Tongue (tissue), 2 donors: ENCODE results near the gene ANO6. TPM values are rescaled to one million over a fixed set of nuclear protein-coding genes. Genes with fewer than 3 reads are reported as not detected.
"Not testable (repeated sequence)": the region's sequence is repeated elsewhere in the genome, so short reads cannot be mapped to it uniquely, and the experiment has no call there.

Experiments
- DNase-seq: peaks from one replicate; pipeline ENCODE4 v3.0.0-alpha.2; 2015
- total RNA-seq: library from RNA; depleted of rRNA; stranded (reverse); fragments of >200 nt; gene quantifications from one replicate; pipeline ENCODE4 v1.2.3, GENCODE V29; 2014

ANO6 gene, protein sequence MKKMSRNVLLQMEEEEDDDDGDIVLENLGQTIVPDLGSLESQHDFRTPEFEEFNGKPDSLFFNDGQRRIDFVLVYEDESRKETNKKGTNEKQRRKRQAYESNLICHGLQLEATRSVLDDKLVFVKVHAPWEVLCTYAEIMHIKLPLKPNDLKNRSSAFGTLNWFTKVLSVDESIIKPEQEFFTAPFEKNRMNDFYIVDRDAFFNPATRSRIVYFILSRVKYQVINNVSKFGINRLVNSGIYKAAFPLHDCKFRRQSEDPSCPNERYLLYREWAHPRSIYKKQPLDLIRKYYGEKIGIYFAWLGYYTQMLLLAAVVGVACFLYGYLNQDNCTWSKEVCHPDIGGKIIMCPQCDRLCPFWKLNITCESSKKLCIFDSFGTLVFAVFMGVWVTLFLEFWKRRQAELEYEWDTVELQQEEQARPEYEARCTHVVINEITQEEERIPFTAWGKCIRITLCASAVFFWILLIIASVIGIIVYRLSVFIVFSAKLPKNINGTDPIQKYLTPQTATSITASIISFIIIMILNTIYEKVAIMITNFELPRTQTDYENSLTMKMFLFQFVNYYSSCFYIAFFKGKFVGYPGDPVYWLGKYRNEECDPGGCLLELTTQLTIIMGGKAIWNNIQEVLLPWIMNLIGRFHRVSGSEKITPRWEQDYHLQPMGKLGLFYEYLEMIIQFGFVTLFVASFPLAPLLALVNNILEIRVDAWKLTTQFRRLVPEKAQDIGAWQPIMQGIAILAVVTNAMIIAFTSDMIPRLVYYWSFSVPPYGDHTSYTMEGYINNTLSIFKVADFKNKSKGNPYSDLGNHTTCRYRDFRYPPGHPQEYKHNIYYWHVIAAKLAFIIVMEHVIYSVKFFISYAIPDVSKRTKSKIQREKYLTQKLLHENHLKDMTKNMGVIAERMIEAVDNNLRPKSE
- total RNA-seq, result 79.1 TPM

DNA sequence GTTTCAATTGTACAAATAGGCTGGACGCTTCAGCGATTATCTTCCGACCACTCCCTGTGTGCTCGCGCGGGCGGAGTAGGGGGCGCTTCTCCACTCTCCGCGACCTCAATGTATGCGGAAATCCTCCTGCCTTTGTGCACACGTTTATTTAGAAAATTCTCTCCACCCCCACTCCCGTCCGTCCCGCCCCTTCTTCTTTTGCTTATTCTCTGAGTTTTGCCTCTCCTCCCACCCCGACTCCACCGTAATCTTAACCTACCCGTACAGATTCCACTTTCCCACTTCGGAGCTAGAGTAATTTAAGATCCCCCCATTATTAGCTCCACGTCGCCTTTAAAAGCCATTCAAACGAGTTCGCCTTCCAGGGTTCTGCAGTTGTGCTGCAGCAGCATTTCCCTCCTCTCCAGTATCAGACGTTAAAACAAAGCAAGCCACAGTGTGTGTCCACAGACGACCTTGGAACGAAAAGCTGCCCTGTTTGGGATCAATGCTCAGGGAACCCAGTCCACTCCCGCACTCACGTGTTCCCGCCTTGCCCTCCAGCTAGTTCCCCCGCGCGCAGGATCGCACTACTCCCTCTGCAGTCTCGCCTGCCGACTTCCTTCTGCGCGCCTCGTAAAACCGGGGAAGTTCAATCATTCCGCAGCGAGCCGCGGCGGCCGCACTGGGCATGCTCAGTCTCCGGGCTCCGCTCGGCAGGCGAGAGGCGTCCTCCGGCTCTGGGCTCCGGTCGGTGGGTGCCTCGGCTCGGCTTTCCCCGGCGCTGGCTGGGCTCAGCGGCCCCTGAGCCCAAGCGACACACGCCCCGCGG, at the start of gene ANO6:
ANO6 (plus strand) TSS at position 677 of the 811 bp plus-strand sequence. CDS start 227 bp downstream, outside the sequence.
- peak; percentile 94 for DNase-seq

DNA sequence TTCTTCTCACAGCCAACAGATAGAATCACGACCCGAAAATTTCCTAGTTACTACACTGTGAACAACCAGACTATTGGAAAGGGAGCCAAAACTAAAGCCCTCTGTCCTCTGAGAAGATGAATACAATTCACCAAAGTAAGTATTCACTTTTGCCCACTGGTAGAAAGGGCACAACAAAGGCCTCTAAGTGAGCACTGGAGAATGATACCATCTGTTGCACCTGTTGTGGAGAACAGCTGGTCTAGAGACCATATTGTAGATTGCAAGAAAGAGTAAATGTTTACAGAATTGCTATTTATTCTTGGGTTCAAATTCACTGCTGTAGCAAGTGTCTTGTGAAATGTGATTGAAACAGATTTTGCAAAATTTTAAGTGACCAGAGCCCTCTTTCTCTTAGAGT, 46.9 kb upstream of the ANO6 start:
- DNase-seq, result peak; percentile 76

DNA sequence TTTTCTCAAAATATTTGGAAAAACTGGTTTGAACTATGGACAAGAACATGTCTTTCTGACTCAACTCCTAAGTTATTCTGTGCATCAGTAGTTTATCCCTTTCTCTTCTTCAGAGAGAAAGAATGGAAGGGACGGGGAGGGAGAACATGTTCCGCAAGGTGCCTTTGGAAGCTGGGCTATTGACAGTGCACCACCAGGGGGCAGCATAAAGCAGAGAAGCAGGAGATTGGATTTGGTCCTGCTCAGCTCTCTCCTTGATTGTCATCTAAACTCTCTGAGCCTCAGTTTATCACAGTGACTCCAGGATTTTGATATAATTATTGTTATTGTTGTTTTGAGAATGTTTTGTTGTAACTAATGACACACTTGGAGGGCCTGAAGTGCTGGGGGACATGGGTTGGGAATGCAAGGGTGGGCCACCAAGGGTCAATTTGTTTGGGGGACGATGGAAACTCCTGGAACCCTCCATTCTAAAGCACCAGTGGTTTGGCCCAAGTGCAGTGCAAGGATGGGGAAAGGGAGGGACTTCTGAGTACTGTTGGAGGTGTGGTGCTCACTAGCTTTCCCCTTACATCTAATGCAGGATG, 45.3 kb upstream of the ANO6 start:
- DNase-seq, result peak; percentile 72

DNA sequence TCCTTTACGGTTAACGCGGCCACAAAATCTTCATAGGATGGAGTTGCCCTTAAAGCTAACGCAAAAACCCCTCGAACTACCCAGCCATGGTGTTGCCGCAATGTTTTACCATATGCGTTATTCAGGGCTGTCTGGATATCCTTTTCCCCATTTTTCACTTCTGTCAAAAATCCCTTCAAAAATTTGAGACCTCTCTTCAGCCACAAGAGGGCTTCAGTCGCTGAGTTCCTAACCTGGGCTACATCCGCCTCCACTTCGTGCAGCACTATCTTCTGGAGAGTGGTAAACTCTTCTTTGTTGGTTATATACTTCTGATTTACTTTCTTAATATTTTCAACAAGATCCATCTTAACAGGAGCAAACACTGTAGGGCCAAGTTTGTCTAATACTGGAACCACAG, 42.6 kb upstream of the ANO6 start:
- DNase-seq, result not testable (repeated sequence)

DNA sequence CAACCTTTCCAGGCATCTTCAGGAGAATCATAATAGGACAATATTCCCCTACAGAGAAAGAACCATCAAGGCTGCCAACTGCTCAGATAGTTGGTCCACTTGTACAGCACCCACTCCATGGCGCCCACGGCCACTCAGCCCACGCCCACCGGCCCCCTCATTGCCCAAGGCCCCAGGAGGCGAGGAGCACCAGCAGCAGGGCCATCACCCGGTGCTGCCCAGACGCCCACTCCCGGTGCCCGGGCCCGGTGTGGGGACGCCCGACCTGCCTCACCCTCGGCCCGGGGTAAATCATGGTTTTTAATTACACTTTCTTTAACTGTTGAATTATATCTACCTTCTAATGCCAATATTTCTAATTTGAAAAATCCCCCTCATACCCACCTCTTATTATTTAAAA, 41.3 kb upstream of the ANO6 start:
- DNase-seq, result no peak

DNA sequence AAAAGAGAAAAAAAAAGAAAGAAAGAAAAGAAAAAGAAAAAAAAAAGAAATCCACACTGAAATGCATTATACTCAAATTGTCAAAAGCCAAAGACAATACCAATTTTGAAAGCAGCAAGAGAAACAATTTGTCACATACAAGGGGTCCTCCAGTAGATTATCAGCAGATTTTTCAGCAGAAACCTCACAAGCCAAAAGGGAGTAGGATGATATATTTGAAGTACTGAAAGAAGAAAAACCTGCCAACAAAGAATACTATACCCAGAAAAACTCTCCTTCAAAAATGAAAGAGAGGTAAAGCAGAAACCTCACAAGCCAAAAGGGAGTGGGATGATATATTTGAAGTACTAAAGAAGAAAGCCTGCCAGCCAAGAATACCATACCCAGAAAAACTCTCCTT, 37.1 kb upstream of the ANO6 start:
- DNase-seq, result no peak

DNA sequence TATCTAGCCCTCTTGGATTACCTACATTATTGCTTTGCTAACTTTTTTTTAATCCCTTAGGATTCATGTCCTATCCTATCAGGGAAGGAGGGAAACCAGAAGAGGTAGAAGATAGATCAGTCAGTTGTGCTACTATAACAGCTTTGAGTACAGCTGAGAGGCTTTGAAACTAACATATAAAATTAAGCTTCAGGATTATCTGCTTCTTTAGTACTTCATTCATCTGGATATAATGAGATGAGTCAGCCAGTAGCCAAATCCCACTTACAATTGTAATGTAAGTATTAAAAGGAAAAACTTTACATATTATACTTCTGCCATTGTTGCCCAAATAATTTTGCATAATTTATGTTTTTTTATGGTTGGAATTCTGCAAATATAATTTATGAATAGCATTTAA, 33.4 kb upstream of the ANO6 start:
- DNase-seq, result no peak

DNA sequence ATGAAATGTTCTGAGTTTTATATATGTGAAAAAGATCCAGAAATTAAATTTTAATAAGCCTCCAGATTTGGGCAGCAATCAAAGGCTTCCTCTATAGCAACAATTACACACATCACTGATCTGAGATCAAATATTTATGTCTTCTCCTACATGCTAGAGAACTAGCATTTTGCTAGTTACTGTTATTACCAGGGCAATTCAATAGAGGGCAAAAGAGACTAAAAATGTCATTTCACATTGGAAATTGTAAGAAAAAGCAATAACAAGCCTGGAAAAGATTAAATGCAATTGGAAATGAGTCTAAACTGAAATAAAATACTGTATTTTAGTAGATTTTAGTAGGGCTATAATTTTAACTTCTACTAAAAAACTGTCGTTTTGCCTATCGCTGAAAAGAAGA, 32.6 kb upstream of the ANO6 start:
- peak; percentile 24 for DNase-seq

DNA sequence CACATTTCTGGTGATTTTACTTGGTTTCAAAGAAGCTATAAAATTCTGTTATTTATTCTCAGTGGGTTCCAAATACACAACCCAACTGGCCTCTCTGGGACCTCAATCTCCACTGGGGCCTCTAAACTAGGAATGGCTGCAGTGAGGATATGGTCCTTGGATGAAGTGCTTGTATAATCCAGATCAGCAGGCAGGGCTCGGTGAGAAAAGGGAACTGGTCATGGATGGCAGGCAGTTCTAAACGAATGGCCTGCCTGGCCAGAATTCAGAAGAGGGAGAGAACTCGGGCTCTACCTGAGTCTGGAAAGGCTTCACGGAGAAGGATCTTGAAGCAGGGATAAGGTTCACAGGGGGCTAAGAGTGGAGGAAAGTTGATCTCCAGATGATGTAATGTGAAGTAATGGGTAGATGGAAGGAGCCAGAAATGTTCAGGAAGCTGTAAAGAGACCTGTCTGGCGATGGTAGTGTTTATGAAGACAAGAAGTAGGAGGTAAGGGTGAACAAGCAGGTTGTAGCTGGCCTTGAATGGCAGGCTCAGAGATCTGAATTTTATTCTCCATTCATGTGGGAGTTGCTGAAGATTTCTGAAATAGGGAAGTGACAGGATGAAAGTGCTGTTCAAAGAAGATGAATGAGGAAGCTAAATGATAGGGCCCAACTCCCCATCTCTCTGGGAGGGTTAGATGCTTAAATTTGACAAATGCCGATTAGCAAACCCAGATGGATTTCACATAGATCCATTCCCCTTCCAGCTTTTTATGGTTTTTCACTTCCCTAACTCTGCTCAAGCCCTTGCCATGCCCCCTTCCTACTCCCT, 31.5 kb upstream of the ANO6 start:
- DNase-seq, result no peak

DNA sequence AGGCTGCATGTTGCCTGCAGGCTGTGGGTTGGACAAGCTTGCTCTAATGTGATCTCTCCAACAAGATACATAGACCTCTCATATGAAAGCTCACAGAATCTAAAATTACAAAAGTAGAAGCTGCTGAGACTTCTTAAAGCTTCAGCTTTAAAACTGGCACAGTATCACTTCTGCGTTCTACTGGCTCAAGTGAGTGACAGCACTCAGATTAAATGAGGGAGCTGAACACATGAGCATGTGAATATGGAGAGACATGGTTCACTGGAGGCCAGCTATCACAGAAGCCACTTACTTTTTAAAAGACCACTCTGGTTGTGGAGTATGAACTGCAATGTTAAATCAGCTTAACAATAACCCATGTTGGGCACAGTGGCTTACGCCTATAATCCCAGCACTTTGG, 29.1 kb upstream of the ANO6 start:
- DNase-seq, result no peak

DNA sequence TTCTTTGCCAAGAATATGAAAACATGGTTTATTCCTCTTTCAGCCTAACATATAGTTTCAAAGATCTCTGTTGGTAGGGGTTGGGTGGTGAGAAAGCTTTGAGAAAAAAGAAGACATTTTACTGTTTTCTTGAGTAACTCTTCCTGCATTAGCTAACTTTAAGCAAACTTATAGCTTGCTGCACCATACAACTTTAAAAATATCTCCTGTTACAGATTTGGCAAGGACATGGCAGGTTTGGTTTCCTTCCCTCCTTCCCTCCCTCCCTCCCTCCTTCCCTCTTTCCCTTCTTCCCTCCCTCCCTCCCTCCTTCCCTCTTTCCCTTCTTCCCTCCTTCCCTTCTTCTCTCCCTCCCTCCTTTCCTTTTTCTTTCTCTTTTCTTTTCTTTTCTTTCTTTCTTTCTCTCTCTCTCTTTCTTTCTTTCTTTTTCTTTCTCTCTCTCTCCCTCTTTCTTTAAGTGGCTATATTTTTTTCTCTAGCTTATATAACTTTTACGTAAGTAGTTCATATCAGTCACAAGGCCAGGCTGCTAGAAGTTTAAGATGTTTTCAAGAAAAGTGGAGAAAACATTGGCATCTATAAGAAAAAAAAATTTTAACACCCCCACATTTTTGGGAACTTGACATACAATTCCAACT, 26.0 kb upstream of the ANO6 start:
- DNase-seq, result no peak

DNA sequence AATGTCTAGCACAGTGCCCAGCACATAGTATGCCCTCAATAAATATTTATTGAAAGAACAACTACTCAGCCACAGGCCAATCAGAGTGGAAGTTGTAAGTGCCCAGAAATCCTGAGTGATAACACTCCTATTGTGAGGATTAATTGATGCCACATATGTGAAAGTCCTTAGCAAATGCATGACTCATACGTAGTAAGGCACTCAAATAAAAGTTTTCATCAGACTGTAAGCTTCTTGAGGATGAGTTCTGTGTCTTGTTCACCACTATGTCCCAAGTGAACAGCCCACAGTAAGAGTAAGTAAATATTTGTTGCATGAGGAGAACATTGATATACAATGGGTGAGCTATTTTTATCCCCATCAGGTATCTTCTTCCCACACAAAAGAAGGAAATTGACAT, 24.7 kb upstream of the ANO6 start:
- no peak for DNase-seq

DNA sequence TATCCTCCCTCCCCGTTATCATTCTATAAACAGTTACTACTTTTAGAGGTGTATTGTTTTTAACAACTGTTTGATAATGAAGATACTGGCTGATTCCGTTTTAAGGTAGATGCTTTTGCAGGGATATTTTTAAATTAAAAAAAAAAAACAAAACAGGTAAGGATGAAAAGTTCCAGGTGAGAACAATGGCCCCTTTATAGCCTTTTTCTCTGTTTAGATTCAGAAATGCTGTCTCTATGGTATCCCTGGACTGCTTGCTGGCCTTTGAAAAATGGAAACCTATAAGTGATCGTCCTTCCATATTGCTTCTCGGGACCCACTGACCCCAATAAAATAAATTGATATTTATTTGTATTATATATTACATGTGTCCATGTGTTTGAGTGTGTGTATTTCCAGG, 23.2 kb upstream of the ANO6 start:
- no peak for DNase-seq

DNA sequence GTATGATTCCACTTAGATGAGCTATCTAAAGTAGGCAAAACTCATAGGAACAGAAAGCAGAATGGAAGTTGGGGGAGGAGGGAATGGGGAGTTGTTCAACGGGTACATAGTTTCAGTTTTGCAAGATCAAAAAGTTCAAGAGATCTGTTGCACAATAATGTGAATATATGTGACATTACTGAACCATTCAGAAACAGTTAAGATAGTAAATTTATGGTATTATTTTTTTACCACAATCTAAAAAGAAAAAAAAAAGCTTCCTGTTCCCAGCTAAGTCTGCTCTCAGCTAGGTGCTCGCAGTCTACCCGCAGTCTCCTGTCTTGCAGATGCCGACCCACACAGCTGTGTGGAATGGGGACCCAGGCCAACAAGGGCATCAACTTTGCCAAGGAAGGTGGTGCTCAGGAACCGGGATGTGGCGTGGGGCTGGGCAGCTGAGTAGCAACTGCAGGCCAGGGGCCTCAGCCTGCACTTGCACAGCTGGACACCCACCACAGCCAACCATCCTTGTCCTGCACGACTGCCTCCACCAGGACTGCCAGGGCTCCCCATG, 15.3 kb upstream of the ANO6 start:
- DNase-seq, result no peak

DNA sequence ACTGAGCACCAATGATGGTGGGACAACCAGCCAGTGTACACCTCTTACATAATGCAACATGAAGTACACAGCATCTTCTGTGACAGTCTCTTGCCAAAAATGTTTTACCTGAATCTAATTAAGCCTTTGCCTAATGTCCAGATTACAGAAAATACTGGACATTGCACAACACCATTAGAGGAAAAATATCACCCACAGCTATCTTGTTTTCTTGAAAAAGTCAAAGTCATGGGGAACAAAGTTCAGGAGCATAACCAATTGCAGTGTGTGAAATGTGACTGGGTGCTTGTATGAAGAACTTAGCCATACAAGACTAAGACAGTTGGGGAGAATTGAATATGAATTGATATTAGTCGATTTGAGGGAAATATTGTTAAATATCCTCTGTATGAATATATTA, 12.1 kb upstream of the ANO6 start:
- no peak for DNase-seq

DNA sequence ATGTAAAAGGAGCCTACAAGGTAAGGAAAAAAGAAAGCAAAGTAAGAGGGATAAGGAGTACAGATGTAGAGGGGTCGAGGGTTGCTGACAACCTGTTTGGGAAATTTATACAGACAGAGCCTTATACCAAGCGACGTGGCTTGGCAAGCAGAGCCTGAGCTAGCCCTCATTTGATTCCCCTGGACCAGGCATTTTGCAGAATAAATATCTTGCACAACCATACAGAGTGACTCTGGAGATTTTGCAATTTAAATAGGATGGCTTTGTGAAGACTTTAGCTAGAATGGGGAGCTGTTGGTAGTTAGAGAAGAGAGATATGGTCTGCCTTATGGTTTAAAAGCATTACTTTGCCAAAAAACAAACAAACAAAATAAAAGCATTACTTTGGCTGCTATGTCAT, 11.1 kb upstream of the ANO6 start:
- no peak for DNase-seq

DNA sequence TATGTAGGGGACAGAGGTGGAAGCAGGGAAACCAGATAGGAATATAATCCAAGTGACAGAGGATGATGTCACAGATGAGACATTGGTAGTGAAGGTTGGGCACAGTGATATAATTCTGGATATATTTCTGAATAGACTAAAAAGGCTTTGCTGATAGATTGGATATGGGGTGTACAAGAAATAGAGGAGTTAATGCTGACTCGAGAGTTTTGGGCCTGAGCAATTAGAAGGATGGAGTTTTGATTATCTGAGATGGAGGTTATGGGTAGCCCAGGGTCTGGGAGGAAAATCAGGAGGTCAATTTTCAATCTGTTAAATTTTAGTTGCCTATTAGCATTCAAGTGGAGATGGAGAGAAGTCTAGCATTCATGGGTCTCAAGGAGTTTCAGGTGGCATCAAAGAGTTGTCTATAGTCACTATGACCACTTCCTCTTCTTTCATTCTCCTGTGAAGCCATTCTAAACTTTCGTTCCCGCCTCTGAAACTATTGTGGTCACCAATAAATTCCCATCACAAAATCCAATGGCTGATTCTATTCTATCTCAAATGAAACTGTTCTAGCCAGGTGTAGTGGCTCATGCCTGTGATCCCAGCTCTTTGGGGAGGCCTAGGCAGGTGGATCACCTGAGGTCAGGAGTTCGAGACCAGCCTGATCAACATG, 10.6 kb upstream of the ANO6 start:
- DNase-seq, result no peak

DNA sequence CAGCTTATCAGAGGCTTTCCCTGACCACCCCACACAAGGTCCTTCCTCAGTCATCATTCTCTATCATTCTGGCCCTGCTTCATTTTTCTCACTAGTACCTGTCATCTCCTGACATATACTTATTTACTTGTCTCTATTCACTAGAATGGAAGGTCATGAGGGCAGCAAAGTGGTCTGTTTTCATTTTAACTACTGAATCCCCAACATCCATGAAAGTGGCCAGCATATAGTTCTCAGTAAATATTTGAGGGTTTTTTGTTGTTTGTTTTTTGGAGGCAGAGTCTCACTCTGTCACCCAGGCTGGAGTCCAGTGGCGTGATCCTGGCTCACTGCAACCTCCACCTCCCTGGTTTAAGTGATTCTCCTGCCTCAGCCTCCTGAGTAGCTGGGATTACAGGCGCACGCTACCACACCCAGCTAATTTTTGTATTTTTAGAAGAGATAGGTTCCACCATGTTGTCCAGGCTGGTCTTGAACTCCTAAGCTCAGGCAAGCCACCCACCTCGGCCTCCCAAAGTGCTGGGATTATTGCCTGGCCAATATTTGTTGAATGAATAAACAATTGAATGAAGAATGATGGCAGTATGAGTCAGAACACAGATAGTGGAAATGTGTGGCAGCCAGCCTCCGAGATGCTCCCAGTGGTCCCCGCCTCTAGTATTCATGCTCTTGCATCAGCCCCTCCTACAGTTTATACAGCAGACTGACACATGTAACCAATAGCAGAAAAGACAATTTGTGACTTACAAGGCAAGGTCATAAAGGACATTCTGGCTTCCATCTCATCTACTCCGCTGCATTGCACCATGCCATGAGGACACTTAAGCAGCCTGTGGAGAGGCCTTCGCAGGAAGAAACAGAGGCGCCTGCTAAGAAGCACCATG, 7.0 kb upstream of the ANO6 start:
- DNase-seq, result no peak

DNA sequence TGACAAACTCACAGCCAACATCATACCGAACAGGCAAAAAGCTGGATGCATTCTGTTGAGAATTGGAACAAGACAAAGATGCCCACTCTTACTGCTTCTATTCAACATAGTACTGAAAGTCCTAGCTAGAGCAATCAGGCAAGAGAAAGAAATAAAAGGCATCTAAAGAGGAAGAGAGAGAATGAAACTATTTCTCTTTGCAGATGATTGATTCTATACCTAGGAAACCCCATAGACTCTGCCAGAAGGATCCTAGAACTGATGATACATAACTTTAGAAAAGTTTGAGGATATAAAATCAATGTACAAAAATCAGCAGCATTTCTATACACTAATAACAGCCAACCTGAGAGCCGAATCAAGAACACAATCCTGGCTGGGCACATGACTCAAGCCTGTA, 6.1 kb upstream of the ANO6 start:
- no peak for DNase-seq
